ENCODE data around the gene FAM25C. TPM values are rescaled to one million over a fixed set of nuclear protein-coding genes. Genes with fewer than 3 reads are reported as not detected.
"Not testable (repeated sequence)": the region's sequence is repeated elsewhere in the genome, so short reads cannot be mapped to it uniquely, and the experiment has no call there.

Gene FAM25C
- total RNA-seq, 2 donors from 2014 or later, result not detected

- not testable (repeated sequence) for DNase-seq (ENCODE audit: low spot score in 2 of 2); H3K9me3 Mint-ChIP-seq; ATAC-seq; H3K36me3 Mint-ChIP-seq; H3K27ac Mint-ChIP-seq
Measured at GRCh38 chr10:47968988-47969387, 30.6 kb downstream of the FAM25C start.

DNA sequence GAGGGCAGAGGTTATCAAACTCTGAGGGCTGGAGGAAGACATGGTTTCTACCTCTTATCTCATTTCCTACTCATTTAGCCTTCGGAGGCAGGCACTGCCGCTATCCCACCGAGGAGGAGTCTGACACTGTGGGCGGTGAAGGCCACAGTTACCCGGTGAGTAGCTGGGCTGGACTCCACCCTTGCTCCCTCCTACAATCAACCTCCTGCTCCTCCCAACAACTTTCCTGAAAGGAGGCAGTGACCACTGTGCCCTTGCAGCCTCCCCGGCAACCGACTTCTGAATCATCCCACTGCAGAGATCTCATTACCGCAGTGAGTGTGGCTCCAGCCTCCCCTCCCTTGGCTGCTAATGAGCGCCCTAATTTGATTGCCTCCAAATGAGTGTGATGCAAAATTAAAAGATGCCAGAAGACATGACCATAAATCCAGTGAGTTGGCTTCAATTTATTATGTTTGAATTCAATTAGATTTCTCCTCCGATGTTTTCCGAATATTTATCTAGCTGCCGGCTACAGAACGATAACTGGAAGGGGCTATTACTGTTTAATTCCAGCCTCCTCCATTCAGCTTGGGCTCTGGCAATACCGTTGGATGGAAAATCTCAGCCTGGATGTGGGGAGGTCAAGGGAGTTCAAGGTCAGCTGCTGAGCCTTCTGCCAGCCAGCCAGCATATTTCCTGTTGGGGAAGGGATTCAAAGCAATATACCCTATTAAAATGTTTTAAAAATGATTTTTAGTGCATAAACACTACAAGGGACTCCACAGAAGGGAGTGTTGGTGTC, 35.1 kb downstream of the FAM25C start:
- H3K36me3 Mint-ChIP-seq; H3K27ac Mint-ChIP-seq; ATAC-seq; DNase-seq (ENCODE audit: low spot score in 2 of 2); H3K9me3 Mint-ChIP-seq: not testable (repeated sequence)

- not testable (repeated sequence) for DNase-seq (ENCODE audit: low spot score in 2 of 2); H3K9me3 Mint-ChIP-seq; H3K27ac Mint-ChIP-seq; ATAC-seq; H3K36me3 Mint-ChIP-seq
Measured at GRCh38 chr10:47962785-47963184, 36.8 kb downstream of the FAM25C start.

GRCh38 chr10:47960699-47961098, 38.9 kb downstream of the FAM25C start:
- DNase-seq (ENCODE audit: low spot score in 2 of 2); H3K9me3 Mint-ChIP-seq; H3K36me3 Mint-ChIP-seq; ATAC-seq; H3K27ac Mint-ChIP-seq: not testable (repeated sequence)

- not testable (repeated sequence) for H3K9me3 Mint-ChIP-seq; ATAC-seq; DNase-seq (ENCODE audit: low spot score in 2 of 2); H3K36me3 Mint-ChIP-seq; H3K27ac Mint-ChIP-seq
Measured at GRCh38 chr10:47959677-47960076, 39.9 kb downstream of the FAM25C start.

DNA sequence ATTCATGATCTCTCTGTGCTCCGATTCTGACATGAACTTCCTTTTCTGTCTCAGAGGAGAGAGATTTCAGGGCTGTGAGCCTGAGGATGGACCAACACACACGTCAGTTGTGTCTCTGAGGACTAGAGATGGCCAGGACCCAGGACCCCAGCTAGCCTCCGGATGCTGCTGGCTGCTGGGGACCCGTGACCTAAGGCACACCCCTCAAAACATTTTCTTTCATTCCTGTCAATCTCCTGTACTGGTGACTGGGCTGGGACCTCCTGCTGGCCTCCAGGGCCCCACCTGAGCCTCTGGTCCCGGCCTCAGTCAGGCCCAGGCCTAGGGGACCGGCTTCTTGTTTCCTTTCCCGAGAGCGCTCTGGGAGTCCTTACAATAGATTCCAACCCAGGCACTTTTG, 42.4 kb downstream of the FAM25C start:
- not testable (repeated sequence) for H3K36me3 Mint-ChIP-seq; H3K27ac Mint-ChIP-seq; H3K9me3 Mint-ChIP-seq; ATAC-seq; DNase-seq (ENCODE audit: low spot score in 2 of 2)

DNA sequence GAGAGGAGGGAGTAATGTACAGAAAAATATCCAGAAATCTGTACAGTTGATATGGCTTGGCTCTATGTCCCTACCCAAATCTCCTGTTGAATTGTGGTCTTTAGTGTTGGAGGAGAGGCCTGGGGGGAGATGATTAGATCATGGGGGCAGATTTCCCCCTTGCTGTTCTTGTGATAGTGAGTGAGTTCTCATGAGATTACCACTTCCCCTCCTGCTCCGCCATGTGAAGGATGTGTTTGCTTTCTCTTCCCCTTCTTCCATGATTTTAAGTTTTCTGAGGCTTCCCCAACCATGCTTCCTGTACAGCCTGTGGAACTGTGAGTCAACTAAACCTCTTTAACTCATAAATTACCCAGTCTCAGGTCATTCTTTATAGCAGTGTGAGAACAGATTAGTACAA, 52.2 kb downstream of the FAM25C start:
- H3K9me3 Mint-ChIP-seq; ATAC-seq; DNase-seq (ENCODE audit: low spot score in 2 of 2); H3K36me3 Mint-ChIP-seq; H3K27ac Mint-ChIP-seq: not testable (repeated sequence)

Other genes with a start within 250 kb of the FAM25C start
- gene SYT15B, start 236.2 kb downstream of the FAM25C start, total RNA-seq, result under 1 TPM in 1 of 2 donors, not detected in 1; 0.23 TPM
- gene NPY4R2, start 81.1 kb downstream of the FAM25C start, total RNA-seq, result not detected

Measured in activated naive CD4-positive, alpha-beta T cell treated with anti-CD3 and anti-CD28 coated beads, Interleukin-2, amount 50 U/mL, for 72 hours (primary cell).